ENCODE measurements around the gene KCNG2. TPM values are rescaled to one million over a fixed set of nuclear protein-coding genes. Genes with fewer than 3 reads are reported as not detected.

Gene KCNG2
- total and polyA plus RNA-seq, 2 of the 8 experiments (the other 6 are each of a cell fraction or from before 2014, with no cell fraction given), result 0.19 to 0.74 TPM

DNA sequence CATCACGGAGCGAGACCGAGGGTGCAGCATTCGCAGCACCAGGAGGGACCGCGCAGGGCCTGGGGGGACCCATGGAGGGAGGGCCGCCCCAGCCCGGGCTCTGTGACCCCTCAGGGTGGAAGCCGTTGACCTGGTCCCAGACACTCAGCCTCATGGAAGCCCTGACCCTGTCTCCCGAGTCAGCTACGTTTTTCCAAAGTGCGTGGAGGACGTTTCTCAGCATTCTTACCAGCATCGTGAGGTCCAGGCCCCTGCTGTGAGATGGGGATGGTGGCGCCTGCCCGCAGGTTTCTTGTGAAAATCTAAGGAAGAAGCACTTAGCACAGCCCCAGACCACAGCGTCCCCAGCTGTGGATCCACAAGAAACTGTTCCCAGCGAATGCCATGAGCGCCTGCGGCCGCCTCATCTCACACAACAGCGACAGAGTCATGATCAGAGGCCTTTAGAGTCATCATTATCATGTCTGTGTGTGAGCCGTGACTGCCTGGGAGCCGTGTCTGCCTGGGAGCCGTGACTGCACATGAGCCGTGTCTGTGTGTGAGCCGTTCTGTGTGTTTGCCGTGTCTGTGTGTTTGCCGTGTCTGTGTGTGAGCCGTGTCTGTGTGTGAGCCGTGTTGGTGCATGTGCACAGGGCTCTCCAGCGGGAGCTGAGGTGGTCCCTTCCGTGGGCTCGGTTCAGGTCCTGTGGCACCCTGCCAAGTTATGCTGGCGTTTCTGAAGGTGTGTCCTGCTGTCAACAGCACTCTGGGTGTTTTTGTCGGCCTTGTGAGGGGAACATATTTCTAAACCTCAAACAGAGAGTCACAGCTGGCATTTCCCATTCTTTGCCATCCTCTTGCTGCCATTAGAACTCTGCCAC lies 49.2 kb upstream of the KCNG2 start:
- H3K23me2 ChIP-seq (ENCODE audit: low read depth, low read length), result no peaks in the 10 kb centered on the region
- no peak overlapping the region for H3K18ac ChIP-seq (ENCODE audit: extremely low read depth, low read length)
- WGBS, 2 experiments (ENCODE audit: extremely low coverage in 1 of 2, insufficient coverage in 1 of 2, insufficient read length in 1 of 2, insufficient replicate concordance in 2 of 2, low coverage in 1 of 2, low lambda C conversion rate in 2 of 2, missing lambda C conversion rate in 1 of 2), result 88% methylated on average over 34 of the region's 36 CpGs; no CpG with 5 or more reads in 1 of the 2 experiments
- H3K27ac ChIP-seq (ENCODE audit: low read depth, low read length), result no peak overlapping the region
- FAIRE-seq (no peak), DNase-seq (ENCODE audit: low read depth in 1 of 2, low spot score in 2 of 2) (no peak)
- H2BK5ac ChIP-seq (ENCODE audit: low read depth, low read length), result no peak overlapping the region
- no peak overlapping the region for H3K23ac ChIP-seq (ENCODE audit: insufficient read length)
- H2BK120ac ChIP-seq (replicated peaks; ENCODE audit: low read depth, low read length), result no peak overlapping the region
- H3K4me1 ChIP-seq (replicated peaks in 1 of 4; ENCODE audit: control insufficient read depth in 3 of 4, insufficient read depth in 4 of 4, low read length in 3 of 4), result no peaks in the 10 kb centered on the region
- peaks cover 4 to 8% of the 10 kb centered on the region in 2 experiments for H4K20me1 ChIP-seq (replicated peaks in 1 of 2; ENCODE audit: control insufficient read depth in 1 of 2, insufficient read depth in 2 of 2, low read length in 2 of 2)
- no peak overlapping the region for H4K91ac ChIP-seq (replicated peaks; ENCODE audit: insufficient read length, low read length)
- no peaks in the 10 kb centered on the region for H3K79me2 ChIP-seq (ENCODE audit: control insufficient read depth in 1 of 2, insufficient read depth in 2 of 2, low read length in 2 of 2)
- H3K4ac ChIP-seq (replicated peaks; ENCODE audit: insufficient read length, low read depth, low read length), result no peak overlapping the region
- CTCF ChIA-PET (ENCODE audit: partially characterized antibody), result interaction anchor here (0.8 kb wide), 1 partner anchor 45 kb away, joined by 3 read pairs; no protein-coding TSS in a partner anchor
- H3K4me3 ChIP-seq (ENCODE audit: extremely low read depth in 1 of 4, insufficient read depth in 2 of 4, low read depth in 3 of 4, low read length in 4 of 4), result no peak overlapping the region
- H3K9ac ChIP-seq (replicated peaks in 1 of 4; ENCODE audit: extremely low read depth in 1 of 4, low read depth in 3 of 4, low read length in 3 of 4), result no peak overlapping the region
- H2AK5ac ChIP-seq (ENCODE audit: low read depth, low read length), result no peak overlapping the region
- H2AFZ ChIP-seq (ENCODE audit: low read length), result no peak overlapping the region
- no peak overlapping the region for H4K5ac ChIP-seq (ENCODE audit: insufficient read length, low read depth, low read length)
- H2BK12ac ChIP-seq (ENCODE audit: low read depth, low read length), result no peak overlapping the region
- POLR2A ChIA-PET (ENCODE audit: partially characterized antibody), result interaction anchor here (0.6 to 1.2 kb wide), 2 partner anchors 22 to 247 kb away, joined by 3 read pairs; no protein-coding TSS in a partner anchor
- no peak overlapping the region for H2BK15ac ChIP-seq (ENCODE audit: low read length)
- H3K36me3 ChIP-seq (ENCODE audit: control insufficient read depth in 2 of 4, insufficient read depth in 4 of 4, low read length in 3 of 4), result peaks cover 0 to 5% (median 2%) of the 10 kb centered on the region in 4 experiments; a peak in 3 of 8 replicates
- H3K14ac ChIP-seq (ENCODE audit: insufficient read length), result no peak overlapping the region
- H3K56ac ChIP-seq (replicated peaks; ENCODE audit: insufficient read length, low read depth, low read length), result no peak overlapping the region
- no peak overlapping the region for H2BK20ac ChIP-seq (ENCODE audit: low read length)
- no peak overlapping the region for H3K4me2 ChIP-seq (ENCODE audit: insufficient read depth in 1 of 2, low read depth in 2 of 2, low read length in 2 of 2)
- H3K79me1 ChIP-seq (ENCODE audit: low read depth, low read length), result peaks cover 2% of the 10 kb centered on the region; the same call in 1 of the 2 replicates
- no peak overlapping the region for H4K8ac ChIP-seq (ENCODE audit: extremely low read depth, insufficient read depth, low read length)
- H3K27me3 ChIP-seq (replicated peaks in 1 of 4; ENCODE audit: control insufficient read depth in 3 of 4, extremely low read depth in 1 of 4, insufficient read depth in 3 of 4, low read length in 3 of 4), result no peaks in the 10 kb centered on the region
- no peaks in the 10 kb centered on the region for H3K9me3 ChIP-seq (ENCODE audit: insufficient read depth in 2 of 2, low read depth in 1 of 2, low read length in 1 of 2)
- no peak for TF ChIP-seq CHD2 (IDR thresholded peaks at IDR 0.05; ENCODE audit: low read length)
- TF ChIP-seq ATF3 (IDR thresholded peaks at IDR 0.05; ENCODE audit: insufficient read depth, low read depth, low read length), result no peak
- TF ChIP-seq SP2 (IDR thresholded peaks at IDR 0.05; ENCODE audit: low read length), result no peak
- TF ChIP-seq NANOG (IDR thresholded peaks at IDR 0.05; ENCODE audit: insufficient read depth, low read depth, low read length, poor library complexity, severe bottlenecking), result no peak
- no peak for TF ChIP-seq EGR1 (IDR thresholded peaks at IDR 0.05; ENCODE audit: borderline replicate concordance, low read depth, low read length)
- no peak for TF ChIP-seq SUZ12 (IDR thresholded peaks at IDR 0.05; ENCODE audit: low read length)
- TF ChIP-seq POLR2A (IDR thresholded peaks at IDR 0.05; ENCODE audit: control extremely low read depth in 1 of 2, low read depth in 2 of 2, low read length in 2 of 2), result no peak
- TF ChIP-seq GTF2F1 (IDR thresholded peaks at IDR 0.05; ENCODE audit: borderline replicate concordance, low read depth, low read length), result no peak
- TF ChIP-seq EP300 (IDR thresholded peaks at IDR 0.05; ENCODE audit: borderline replicate concordance in 1 of 2, low read depth in 2 of 2, low read length in 2 of 2), result no peak
- TF ChIP-seq CREB1 (IDR thresholded peaks at IDR 0.05), result no peak
- TF ChIP-seq JUN (IDR thresholded peaks at IDR 0.05; ENCODE audit: low read depth, low read length), result no peak
- no peak for TF ChIP-seq GABPA (IDR thresholded peaks at IDR 0.05; ENCODE audit: borderline replicate concordance, insufficient read depth, low read length)

Measured in H1 (cell line).